AG10803 (cell line): ENCODE measurements around the gene NEURL3.

Source experiments
- DNase-seq: peaks from one replicate; pipeline ENCODE4 v3.0.0; 2010; ENCODE audit warnings: low read depth
- H3K4me3 ChIP-seq: 2 replicates; pipeline ENCODE4 v1.5.1; 2011; ENCODE audit warnings: mild to moderate bottlenecking, low read length, control low read depth
- TF ChIP-seq, protein P1 (sequence below): conservative IDR thresholded peaks from 2 replicates; pipeline ENCODE4 v1.5.1; 2011; ENCODE audit warnings: mild to moderate bottlenecking, low read length, control low read depth, inconsistent platforms

Gene NEURL3

DNA sequence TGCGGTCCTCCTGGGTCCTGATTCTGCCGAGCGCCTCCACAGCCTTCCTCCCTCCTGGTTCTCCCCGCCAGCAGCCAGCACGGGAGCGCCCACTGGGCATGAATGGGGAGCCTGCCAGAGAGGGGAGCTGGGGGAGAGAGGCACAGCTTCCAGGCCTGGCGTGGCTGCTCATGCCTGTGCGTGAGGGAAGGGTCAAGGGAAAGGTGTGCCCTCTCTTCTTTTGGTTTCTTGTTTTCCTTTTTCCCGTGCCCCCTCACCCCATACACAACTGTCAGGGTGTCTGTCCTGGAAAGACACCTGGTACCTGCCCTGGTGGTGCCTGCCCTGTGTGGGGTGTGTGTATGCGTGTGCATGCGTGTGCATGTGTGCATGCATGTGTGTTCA is 4.7 kb upstream of the NEURL3 start:
- H3K4me3 ChIP-seq, result no peak overlapping the region

DNA sequence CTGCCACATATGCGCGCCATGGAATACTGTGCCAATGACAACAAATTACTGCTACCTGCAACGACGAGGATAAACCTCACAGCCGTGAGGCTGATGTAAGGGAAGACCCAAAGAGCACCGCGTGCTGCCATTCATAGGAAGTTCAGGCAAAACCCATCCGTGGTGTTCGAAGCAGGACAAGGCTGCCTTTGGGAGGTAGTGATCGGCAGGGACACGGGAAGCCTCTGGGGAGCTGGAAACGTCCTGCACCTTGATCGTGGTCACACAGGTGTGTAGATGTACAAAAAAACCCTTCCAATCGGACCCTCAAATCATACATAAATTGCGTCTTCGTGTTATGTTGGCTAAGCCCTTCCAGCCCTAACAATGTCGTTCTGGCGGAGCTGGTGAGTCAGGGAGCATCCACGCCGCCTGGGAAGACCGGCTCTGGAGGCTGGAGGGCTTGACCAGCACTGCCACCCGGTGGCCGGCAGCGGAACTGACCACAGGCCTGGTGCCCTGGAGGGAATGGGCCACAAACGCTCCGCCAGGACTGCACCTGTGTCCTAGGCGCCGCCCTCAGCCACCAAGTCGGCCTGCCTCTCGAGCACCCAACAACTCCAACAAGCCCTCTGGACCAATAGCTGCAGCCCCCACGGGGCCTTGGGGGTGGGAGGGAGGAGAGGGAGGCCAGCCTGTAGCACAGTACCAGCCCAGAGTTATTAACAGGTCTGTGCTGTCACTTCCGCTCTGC is 4.1 kb upstream of the NEURL3 start:
- TF ChIP-seq, protein P1, sequence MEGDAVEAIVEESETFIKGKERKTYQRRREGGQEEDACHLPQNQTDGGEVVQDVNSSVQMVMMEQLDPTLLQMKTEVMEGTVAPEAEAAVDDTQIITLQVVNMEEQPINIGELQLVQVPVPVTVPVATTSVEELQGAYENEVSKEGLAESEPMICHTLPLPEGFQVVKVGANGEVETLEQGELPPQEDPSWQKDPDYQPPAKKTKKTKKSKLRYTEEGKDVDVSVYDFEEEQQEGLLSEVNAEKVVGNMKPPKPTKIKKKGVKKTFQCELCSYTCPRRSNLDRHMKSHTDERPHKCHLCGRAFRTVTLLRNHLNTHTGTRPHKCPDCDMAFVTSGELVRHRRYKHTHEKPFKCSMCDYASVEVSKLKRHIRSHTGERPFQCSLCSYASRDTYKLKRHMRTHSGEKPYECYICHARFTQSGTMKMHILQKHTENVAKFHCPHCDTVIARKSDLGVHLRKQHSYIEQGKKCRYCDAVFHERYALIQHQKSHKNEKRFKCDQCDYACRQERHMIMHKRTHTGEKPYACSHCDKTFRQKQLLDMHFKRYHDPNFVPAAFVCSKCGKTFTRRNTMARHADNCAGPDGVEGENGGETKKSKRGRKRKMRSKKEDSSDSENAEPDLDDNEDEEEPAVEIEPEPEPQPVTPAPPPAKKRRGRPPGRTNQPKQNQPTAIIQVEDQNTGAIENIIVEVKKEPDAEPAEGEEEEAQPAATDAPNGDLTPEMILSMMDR, result peak; percentile 95
- DNase-seq, result peak; percentile 82
- no peak overlapping the region for H3K4me3 ChIP-seq

More for the DNA sequence above, 4.7 kb upstream of the NEURL3 start:
- TF ChIP-seq, protein P1, result no peak
- no peak for DNase-seq

DNA sequence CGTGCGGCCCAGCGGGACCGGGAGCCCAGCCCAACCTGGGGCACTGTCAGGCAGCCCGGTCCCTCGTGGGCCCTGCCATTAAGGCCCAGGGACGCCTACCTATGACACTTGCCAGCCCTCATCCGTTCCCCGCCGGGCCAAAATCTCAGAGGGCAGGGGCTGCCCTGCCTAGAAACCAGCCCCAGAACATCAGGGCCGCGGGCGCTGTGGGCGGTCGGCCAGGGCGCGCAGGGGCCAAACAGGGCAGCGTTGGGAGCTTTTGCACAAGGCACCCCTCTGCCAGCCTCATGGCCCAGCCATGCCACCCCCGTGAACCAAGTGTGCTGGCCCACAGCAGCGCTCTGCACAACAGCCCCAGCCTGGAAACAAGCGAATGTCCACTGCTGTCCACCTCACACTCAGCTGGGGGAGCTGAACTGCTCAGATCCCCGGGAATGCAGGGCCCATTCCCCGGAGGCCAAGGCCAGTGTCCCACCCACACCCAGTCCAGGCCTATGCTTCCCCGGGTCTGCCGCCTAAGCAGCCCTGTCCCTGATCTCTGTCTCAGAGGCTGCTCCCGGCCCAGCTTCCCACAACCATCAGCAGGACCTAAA is 3.5 kb upstream of the NEURL3 start:
- TF ChIP-seq, protein P1, result no peak
- no peak for DNase-seq
- H3K4me3 ChIP-seq, result no peak overlapping the region

DNA sequence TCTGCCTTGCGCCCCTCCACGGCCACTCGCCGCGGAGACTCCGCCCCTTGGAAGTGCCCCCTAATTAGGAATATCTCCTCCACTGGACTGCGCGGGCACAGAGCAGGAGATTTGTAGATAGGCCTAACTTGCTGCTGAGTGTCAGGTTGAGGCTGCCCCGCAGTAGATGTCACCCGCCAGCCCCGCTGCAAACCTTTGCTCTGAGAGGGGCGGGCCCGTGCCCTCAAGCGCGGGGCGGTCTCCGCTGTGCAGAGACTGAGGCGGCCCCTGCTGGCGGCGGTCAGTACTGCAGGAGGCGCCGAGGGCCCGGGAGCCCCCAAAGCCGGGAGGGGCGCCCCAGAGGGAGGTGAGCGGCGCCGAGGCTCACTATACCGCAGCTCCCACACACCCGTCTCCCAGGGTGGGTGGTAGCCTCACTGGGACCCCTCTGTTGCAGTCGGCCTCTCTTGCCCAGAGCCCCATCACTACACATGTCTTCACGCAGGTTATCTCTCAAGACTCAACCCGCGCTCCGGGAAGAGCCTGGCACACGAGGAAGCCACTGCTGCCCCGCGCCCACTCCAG is 2.9 kb upstream of the NEURL3 start:
- peak; percentile 37 for DNase-seq
- TF ChIP-seq, protein P1, result peak; percentile 64
- H3K4me3 ChIP-seq, result peak overlapping the region; percentile 54

DNA sequence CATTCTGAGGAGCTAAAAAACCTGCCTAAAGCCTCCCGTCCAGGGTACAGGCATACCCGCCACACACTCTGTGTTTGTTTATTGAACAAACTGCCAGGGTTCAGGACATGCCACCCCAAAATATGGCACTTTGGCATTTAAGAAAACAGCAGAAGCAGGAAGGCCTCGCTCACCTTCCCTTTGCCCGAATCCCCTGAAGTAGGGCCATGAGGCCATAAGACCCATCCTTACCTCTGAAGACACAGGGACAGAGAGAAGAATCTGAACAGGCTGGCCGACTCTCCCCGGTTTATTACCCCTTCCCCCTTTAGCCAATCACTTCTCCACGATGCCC is 1.7 kb upstream of the NEURL3 start:
- DNase-seq, result no peak
- no peak overlapping the region for H3K4me3 ChIP-seq
- TF ChIP-seq, protein P1, result no peak

DNA sequence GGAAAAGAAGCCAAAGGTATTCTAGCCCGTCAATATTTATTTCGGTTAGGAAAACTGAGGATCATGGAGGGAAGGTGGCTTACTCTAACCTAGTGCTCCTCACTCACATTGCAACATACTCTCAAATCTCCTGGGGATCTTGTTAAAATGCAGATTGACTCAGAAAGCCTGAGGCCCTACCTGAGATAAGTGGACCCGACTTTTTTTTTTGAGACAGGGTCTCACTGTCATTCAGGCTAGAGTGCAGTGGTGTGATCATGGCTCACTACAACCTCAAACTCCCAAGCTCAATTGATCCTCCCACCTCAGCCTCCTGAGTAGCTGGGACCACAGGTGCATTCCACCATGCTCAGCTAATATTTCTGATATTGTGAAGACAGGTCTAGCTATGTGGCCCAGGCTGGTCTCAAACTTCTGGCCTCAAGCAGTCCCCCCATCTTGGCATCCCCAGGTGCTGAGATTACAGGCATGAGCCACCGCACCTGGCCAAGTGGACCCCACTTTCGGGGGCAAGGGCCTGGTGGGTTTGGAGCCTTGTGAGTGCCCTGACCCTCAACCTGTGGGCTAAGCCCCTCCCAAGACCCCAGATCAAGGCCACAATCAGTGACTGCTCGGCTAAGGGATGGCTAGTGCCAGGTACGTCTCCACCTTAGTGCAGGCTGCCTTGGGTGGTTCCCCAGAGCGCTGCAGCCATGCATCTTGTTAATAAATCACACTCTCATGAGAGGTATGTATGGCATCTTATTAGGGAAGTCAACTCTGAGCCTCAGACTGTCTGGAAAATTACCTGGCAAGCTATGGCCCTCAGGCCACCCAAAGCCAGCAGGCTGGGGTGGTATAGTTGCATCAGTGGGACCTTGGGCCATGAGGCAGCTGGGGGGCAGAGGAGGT is 1.1 kb upstream of the NEURL3 start:
- TF ChIP-seq, protein P1, result no peak
- no peak for DNase-seq
- no peak overlapping the region for H3K4me3 ChIP-seq
